Bronchial epithelial cell (primary cell): ENCODE results near the gene TDG. TPM values are rescaled to one million over a fixed set of nuclear protein-coding genes. Genes with fewer than 3 reads are reported as not detected.

ENCODE experiments used
- DNase-seq: peaks from one replicate; pipeline ENCODE4 v3.0.0-alpha.2; 2010; ENCODE audit warnings: low read depth
- FAIRE-seq: peaks from 2 replicates; lab custom pipeline; 2011; peaks lifted over from hg19 to GRCh38; lab: Jason Lieb, UNC
- H3K27me3 ChIP-seq: 2 replicates; pipeline ENCODE4 v1.5.1; 2011; ENCODE audit warnings: low read length; ENCODE audit not compliant: control insufficient read depth, insufficient read depth
- H3K36me3 ChIP-seq: 2 replicates; pipeline ENCODE4 v1.5.1; 2011; ENCODE audit warnings: low read length; ENCODE audit not compliant: control insufficient read depth, insufficient read depth
- H3K4me3 ChIP-seq: 2 replicates; pipeline ENCODE4 v1.5.1; 2011; ENCODE audit warnings: mild to moderate bottlenecking, low read depth, low read length, control low read depth
- total RNA-seq: library from RNA; depleted of rRNA; stranded (reverse); fragments of >200 nt; gene quantifications from 2 replicates; pipeline ENCODE4 v1.2.1, GENCODE V29; 2014
- TF ChIP-seq, protein P1 (sequence below): IDR thresholded peaks from 2 replicates; pipeline ENCODE4 v1.5.1; 2011; ENCODE audit warnings: mild to moderate bottlenecking, moderate library complexity, low read length, control low read depth, inconsistent platforms; ENCODE audit not compliant: insufficient read depth, severe bottlenecking

TDG gene
- total RNA-seq, 1 donor from 2014 or later: 25.5 TPM

DNA sequence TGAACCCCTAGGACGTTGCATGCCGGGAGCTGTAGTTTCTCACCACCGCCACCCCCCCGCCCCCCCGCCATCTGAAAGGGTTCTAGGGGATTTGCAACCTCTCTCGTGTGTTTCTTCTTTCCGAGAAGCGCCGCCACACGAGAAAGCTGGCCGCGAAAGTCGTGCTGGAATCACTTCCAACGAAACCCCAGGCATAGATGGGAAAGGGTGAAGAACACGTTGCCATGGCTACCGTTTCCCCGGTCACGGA lies 36.0 kb upstream of the TDG start:
- H3K27me3 ChIP-seq: no peaks in the 10 kb centered on the region
- H3K36me3 ChIP-seq: peaks cover 10% of the 10 kb centered on the region
- DNase-seq (no peak), FAIRE-seq (no peak)
- peak overlapping the region; percentile 52 for H3K4me3 ChIP-seq
- TF ChIP-seq, protein P1, sequence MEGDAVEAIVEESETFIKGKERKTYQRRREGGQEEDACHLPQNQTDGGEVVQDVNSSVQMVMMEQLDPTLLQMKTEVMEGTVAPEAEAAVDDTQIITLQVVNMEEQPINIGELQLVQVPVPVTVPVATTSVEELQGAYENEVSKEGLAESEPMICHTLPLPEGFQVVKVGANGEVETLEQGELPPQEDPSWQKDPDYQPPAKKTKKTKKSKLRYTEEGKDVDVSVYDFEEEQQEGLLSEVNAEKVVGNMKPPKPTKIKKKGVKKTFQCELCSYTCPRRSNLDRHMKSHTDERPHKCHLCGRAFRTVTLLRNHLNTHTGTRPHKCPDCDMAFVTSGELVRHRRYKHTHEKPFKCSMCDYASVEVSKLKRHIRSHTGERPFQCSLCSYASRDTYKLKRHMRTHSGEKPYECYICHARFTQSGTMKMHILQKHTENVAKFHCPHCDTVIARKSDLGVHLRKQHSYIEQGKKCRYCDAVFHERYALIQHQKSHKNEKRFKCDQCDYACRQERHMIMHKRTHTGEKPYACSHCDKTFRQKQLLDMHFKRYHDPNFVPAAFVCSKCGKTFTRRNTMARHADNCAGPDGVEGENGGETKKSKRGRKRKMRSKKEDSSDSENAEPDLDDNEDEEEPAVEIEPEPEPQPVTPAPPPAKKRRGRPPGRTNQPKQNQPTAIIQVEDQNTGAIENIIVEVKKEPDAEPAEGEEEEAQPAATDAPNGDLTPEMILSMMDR: no peak

DNA sequence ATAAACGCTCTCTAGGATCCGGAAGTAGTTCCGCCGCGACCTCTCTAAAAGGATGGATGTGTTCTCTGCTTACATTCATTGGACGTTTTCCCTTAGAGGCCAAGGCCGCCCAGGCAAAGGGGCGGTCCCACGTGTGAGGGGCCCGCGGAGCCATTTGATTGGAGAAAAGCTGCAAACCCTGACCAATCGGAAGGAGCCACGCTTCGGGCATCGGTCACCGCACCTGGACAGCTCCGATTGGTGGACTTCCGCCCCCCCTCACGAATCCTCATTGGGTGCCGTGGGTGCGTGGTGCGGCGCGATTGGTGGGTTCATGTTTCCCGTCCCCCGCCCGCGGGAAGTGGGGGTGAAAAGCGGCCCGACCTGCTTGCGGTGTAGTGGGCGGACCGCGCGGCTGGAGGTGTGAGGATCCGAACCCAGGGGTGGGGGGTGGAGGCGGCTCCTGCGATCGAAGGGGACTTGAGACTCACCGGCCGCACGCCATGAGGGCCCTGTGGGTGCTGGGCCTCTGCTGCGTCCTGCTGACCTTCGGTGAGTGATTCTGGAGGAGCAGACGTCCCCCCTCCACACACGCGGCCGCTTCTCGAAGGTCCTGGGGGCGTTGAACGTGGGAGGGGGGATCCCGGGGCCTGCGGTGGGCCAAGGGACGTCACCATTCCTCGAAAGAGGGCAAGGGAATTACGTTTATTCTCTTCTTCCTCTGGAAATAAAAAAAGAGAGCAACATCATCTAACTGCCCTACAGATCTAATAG lies 35.5 kb upstream of the TDG start, which contains the start of gene HSP90B1:
Gene HSP90B1 (plus strand): TSS at position 377 of the 753 bp plus-strand sequence. CDS start 106 bp downstream, at position 483.
- Histone ChIP-seq H3K27me3 (no peaks in the 10 kb centered on the region), H3K36me3 (peaks cover 14% of the 10 kb centered on the region), H3K4me3 (peak within 1 kb of the TSS; percentile 83)
- FAIRE-seq (no peak), DNase-seq (peak; percentile 99)
- TF ChIP-seq, protein P1: no peak

DNA sequence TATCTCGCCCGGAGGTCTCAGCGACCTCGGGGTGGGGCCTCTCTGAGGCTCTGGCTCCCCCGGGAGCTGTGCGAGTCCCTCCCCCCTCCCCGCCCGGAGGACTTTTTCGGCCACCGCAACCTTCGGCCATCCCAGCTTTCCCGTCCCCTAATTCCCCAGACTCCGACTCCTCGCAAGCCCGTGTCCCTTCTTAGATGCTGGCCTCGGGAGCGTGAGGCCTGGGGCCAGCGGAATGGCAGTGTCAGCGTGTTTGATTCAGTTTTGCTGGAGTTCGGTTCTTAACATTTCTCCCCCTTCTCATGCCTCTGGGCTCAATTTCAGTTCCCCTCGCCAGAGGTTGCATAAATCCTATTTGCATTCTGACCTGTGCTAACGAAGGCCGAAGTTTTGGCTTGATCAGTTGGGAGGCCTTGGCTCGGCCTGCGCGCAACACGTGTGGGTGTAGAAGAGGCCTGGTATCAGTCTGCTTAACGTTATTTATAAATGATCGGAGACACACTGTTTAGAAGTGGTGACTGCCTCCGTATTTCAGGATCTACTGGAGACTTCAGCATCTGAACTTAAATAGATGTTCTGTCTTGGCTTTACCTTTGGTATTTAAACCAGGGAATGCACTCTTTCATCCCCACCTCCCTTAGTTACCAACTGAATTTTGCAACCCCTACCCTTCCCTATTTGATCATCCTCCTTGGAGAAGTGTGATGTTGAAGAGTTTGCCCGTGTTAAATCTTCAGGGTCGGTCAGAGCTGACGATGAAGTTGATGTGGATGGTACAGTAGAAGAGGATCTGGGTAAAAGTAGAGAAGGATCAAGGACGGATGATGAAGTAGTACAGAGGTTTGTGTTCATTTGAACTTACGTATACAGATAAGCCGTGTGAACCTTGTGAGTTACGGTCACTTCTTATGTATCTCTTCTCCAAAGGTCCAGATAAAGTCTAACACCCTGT lies 34.6 kb upstream of the TDG start:
- FAIRE-seq (no peak), DNase-seq (no peak)
- peaks cover 14% of the 10 kb centered on the region for H3K36me3 ChIP-seq

DNA sequence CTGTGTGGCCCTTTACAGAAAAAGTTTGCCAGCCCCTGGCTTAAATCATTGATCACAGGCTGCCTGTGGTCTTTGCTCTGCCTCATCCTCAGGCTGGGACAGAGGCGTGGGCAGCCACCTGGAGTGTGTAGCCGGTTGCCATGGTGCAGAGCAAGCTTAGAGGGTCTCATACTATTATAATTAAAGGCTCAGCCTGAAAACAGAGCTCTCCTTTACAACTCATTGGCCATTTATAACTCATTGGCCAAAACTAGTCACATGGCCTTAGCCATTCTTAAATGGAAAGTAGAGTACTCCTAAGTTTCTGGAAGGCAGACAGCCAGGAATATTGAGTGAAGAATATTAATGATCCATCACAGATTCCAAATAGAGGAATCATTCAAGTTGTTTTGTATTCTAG lies 32.4 kb upstream of the TDG start:
- FAIRE-seq: no peak

More for the DNA sequence above, 34.6 kb upstream of the TDG start:
- peak overlapping the region; percentile 83 for H3K4me3 ChIP-seq
- TF ChIP-seq, protein P1: no peak
- no peaks in the 10 kb centered on the region for H3K27me3 ChIP-seq

DNA sequence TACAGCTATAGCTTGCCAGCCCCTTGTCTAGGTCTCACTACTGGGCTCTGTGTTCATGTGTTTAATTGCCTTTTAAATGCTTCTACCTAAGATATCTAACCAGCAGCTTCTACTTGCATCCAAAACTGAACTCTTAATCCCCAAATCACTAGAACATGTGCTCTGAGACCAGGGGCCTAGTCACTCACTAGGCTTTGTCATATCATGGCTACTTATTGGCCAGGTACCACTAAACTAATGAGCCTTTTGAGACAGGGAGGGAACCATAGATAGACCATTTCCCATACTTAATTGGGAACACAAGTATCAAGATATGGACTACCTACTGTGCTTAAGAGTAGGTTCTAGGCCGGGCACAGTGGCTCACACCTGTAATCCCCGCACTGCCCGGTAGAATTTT lies 29.0 kb upstream of the TDG start:
- TF ChIP-seq, protein P1: no peak
- H3K36me3 ChIP-seq: peaks cover 23% of the 10 kb centered on the region
- H3K27me3 ChIP-seq: no peaks in the 10 kb centered on the region
- H3K4me3 ChIP-seq: no peak overlapping the region
- no peak for FAIRE-seq
- no peak for DNase-seq

More for the DNA sequence above, 32.4 kb upstream of the TDG start:
- TF ChIP-seq, protein P1: no peak
- DNase-seq: no peak
- Histone ChIP-seq H3K36me3 (peaks cover 19% of the 10 kb centered on the region), H3K4me3 (no peak overlapping the region), H3K27me3 (no peaks in the 10 kb centered on the region)
